Brain pericyte (primary cell): ENCODE data around the gene SUN5.

ENCODE experiments used
- DNase-seq: peaks from one replicate; pipeline ENCODE4 v3.0.0-alpha.2; 2012; ENCODE audit warnings: low read depth, low spot score

Gene SUN5

DNA sequence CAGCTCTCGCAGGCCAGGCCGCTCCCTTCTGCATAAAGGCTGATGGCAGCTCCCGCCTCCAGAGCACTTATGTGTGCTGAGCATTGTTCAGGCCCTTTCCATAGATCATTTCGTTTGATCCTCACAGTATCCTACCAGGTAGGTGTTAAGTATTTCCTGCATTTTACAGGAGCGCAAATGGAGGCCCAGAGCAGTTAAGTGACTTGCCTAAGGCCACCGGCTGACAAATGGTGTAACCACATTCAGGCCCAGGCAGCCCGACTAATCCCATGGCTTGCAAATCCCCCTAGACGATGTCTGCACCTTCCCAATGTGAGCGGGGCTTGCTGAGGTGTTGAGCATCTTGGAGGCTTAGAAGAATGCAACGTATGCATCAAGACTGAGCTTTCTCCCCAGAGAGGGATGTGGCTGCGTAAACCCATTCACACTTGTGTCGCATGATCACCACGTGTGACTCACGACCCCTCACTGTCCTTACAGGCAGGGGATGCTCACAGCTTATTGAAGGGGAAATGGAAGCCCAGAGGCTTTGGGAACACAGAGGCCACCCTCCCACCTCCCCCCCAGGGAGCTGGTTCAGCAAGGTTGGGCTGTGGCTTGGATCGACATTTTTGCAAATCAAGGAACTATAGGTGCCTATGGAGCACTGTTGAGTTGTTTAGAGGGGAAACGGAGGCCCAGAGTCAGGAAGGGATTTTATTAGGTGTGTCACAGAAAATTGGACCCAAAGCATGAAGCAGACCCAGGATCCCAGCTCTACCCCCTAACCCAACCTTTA is 10.3 kb upstream of the SUN5 start:
- DNase-seq = no peak

DNA sequence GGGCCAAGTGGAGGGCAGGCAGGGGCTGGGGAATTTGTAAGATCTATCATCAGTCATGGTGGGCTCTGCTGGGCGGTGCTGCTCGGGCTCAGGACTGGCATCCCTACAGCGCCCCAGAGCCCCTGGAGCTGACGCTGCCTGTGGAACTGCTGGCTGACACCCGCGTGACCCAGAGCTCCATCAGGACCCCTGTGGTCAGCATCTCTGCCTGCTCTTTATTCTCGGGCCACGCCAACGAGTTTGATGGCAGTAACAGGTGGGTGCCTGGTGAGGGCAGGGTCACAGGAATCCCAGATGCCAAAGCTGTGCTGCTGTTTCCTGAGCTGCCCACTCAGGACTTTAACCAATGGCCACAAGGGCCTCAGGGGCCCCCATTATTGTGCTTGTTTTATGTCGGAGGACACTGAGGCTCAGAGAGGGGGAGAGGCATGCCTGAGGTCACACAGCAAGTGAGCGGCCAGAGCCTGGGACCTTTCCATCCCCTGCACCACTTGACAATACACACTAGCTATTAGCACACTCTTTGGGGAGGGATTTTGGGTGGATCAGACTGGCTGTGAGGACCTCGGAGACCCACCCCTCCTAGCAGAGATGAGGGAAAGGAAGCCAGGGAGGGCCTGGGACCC is 9.6 kb upstream of the SUN5 start:
- no peak for DNase-seq

DNA sequence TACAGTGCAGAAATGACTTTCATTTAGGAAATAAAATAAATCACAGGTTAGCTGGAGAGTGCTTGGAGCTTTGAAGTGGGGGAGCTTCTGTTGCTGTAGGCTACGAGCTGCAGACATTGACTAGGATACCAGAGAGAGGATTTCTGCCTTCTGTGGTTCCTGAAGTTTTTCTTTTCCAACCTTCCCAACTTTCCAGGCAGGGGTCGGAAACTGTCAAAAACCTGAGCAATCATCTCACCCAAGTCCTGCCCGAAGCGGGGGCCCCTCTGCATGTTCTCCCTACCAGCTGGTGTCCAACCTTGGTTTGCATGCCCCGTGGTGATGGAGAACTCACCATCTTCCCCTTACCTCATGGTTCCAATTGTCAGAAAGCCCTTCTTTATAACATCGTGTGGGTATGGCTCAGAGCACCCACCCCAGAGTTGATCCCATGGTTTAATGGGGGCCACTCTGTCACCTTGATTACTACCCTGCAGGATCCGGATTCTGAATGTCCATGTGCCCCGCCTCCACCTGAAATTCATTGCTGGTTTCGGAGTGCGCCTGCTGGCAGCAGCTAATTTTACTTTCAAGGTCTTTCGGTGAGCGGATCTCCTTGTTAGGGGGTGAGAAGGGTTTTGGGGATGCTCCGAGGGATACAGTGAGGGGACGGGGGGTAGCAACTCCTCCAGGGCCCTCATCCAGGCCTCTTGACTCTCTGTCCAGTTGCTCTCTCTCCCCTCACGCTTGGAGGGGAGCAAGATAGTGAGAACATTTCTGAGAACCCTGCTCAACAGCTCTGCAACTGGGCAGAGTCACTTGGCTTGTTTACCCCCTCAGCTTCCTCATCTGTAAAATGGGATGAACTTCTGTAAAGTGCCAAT is 8.3 kb upstream of the SUN5 start:
- DNase-seq = no peak

DNA sequence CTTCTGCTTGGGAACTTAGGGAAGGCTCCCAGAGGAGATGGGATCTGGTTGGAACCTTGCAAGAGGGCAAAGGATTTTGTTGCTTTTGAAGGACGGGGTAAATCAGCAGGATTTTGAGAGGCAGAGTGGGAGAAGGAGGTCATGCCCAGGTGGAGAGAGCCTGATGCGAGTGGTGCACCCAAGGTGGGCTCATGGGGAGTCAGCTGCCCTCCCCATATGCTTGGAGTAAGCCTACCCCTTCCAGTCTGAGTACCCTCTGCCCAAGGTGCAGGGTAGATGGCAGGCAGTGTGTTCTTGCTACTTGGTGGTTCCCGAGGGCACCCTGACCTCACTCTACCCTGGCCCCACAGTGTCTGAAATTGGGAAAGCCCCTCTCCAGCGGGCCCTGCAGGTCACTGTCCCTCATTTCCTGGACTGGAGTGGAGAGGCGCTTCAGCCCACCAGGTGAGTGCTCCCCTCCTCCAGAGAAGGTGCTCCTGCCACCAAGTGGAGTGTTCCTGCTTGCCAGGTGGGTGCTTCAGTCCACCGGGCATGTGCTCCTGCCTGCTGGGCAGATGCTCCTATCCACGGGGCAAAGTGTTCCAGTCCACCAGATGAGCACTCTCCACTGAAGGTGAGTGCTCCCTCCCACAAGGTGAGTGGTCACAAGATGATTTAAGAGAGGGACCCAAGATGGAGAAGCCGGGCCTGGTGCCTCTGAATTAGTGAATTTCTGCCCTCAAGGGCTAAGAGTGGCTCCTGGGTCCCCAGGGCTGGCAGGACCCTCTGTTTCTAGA is 6.6 kb upstream of the SUN5 start:
- no peak for DNase-seq

DNA sequence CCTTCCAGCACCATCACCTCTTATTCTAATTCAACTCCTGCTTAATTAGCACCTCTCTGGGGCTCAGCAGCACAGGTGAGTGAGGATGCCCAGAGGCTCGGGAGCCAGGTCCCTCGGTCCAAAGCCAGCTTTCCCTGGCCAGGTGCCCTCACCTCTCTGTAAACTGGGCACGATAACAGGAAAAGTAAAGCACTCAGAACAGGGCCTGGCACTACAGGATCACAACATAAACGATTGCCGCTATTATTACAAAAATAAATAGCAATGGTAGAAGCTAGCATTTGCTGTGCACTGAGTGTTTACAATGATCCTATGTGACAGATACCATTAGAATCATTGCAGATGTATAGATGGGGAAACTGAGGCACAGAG is 5.9 kb upstream of the SUN5 start:
- DNase-seq = no peak

DNA sequence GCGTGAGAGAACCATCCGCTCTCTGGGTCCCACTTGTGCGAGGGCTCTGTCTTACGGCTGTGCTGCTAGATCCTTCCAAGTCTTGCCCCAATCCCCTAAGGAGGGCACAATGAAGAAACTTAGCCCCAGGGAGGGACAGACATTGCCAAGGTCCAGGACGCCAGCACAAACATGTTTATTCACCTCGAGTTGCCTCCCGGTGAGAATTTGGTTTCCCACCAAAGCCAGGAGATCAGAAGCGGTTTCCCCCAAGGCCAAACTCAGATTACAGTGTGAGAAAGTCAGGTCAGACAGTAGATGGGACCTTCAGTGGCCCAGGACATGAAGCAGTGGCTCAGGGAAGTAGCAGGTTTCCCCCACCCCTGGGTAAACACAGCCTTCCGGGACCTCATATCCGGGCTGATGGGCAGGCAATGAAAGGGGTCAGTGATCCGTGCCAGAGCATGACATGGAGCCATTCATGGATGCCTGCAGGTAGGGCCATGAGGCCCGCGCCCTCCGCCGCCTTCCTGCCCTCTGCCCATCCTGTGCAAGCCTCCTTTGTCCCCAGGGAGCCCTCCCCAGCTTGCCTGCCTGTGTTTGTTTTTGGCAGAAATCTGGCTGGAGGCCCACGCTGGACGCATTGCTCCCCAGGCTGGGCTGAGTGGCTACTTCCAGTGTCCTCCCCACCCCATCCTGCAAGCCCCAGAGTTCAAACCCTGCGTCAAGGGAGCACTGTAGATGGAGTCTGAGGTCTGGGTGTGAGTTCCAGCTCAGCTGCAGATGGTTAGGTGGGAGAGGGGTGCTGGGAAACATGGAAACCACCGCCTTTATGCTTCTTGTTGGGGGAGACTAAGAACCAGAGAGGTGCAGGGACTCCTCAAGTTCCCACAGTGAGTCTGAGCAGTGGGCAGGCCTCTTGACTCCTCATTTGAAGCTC is 5.2 kb upstream of the SUN5 start:
- no peak for DNase-seq

DNA sequence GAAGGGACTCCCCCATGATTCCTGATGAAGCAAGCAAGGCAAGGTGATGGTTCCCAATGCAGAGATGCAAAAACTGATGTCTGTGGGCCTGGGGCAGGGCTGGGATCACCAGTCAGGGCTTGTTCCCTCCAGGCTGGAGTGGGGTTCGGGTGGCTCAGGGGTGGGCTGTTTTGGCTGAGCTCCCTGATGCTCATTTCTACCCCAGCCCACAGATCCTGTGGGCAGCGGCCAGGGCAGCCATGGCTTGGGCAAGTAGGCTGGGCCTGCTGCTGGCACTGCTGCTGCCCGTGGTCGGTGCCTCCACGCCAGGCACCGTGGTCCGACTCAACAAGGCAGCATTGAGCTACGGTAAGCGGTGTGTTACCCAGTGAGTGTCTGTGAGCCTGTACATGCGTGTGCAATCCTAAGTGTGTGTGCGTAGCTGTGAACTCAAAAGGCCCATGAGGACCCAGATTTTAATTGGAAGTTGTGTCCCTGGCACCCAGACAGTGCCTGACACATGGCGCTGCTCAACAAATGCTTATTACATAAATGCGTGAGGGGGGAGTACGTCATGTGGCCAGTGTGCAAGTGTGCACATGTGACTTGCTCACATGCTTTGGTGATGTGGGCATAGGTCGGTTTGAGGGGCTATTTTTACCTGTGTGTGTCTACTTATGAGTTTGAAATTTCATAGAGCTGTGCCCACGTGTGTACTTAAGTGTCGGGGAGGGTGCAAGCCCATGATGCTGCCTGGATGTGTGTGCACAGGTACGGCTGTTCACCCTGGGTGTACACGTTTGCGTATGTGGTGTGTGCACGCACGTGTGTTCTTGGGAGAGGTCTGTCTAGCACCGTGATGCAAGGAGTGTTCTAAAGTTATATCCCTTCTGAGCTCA is 4.3 kb upstream of the SUN5 start:
- no peak for DNase-seq

DNA sequence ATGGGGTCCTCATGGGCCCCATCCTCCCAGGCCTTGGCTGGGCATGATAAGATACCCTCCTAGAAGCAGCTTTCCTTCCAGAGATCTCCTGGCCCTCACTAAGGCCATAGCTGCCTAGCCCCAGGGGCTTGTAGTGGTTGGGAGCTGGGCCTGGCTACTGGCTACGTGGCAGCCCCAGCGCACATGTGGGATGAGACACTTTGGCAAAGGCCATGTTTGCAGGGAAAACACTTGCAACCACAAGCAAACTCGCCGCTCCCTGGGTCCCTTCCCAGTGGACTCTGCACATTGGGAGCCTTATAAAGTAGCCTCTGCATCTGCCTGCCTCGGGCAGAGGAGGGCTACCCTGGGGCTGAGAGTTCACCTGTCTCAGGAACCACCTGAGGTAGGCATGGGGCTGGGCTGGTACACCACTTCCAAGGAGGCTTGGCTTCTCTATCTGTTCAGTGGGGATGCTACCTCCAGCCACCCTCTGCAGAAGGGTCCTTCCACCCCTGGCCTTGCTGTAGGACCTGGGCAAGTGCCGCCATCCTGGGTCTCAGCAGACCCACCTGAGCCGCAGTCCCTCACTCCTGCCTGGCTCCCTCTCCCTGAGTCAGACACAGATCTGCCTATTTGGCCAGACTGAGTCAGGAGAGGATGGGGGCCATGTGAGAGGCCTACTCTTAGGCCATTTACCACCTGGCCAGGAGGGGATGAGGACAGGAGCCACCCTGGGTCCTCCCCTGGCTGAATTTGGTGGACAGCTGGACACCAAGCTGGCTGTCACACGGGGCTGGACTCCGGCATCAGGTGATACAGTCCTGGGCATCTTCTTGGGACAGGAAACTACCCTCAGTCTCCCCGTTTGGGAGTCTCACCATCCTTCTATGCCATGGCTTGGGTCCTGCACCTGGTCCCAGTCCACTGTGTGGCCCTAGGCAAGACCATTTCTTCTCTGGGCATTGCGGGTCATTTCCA is 3.4 kb upstream of the SUN5 start, which contains the start of gene BPIFB2:
BPIFB2 (plus strand) TSS at position 329 of the 960 bp plus-strand sequence. CDS start 871 bp downstream, outside the sequence.
- DNase-seq = no peak

DNA sequence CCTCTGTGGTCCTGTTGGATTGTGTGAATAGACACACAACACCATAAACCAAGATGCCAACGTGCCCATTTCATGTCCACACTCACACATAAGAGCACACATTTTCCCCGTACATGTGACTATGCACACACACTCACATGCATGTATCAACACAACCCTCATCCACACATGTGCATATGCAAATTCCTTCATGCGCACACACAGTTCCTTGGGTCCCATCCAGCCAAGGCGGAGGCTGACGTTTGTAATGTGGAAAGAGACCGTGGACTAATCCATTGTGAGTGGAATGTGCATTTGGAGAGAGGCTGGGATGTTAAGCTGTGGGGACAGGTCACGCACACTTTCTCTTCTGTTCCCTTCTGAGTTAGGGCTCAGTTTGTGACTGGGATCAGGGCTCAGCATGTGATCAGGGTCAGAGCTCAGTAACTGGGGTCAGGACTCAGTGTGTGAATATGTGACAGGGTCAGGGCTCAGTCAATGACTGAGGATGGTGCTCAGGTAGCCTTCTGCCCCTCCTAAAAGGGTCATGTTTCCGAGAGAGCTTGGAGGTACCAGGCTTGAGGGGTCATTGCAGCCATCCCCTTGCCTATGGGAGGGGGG is 2.6 kb upstream of the SUN5 start:
- no peak for DNase-seq

DNA sequence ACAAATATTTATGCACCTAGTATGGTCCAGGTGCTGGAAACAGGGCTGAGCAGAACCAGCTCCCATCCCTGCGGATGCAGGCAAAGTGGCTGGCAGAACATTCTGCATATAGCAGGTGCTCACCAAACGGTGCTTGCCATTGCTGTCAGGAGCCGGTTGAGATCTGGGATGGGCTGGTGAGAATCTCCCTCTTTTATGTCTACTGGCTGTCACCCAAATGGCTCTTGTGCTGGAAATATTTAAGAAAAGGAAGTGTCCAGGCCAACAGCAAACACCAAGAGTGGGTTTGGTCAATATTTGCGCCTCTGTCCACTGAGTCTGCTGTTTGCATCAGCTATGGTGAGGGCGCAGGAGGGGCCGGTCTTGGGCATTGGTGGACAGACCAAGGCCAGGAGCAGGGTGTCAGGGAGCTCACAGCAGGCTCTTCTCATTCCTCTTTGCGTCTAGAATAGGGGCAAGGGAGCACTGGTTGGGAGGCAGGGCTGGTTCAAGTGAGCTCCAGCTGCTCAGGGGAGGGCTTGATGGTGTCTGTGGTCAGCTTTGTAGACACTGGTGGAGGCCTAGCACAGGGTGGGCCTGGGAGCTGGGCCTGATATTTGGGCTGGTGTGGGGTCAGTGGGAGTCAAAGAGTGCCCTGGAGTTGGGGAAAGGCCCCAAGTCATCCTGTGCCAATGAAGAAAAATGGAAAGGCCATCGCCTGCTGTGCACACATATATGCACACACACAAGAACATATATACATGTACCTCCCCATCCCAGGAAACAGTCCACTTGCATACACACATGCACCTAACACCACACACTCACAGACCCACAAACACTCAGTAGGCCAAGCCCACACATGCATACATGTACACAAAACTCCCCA is 1.9 kb upstream of the SUN5 start:
- DNase-seq = no peak

DNA sequence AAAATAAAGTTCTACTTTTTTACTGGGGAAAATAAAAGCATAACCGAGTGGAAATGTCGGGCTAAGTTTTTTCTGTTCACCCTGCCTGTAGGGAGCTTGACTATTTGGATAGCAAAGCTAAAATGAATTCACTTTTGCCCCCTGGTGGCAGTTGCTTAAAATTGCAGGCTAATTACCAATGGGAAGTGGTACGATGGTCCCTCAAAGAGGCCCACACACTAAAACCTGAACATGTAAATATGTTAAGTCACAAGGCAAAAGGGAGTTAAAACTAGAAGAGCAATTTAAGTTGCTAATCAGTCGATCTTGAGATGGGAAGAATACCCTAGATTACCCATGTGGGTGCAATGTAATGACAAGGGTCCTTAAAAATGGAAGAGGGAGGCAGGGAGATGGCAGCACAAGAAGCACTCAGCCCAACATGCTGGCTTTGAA is 916 bp upstream of the SUN5 start:
- no peak for DNase-seq

DNA sequence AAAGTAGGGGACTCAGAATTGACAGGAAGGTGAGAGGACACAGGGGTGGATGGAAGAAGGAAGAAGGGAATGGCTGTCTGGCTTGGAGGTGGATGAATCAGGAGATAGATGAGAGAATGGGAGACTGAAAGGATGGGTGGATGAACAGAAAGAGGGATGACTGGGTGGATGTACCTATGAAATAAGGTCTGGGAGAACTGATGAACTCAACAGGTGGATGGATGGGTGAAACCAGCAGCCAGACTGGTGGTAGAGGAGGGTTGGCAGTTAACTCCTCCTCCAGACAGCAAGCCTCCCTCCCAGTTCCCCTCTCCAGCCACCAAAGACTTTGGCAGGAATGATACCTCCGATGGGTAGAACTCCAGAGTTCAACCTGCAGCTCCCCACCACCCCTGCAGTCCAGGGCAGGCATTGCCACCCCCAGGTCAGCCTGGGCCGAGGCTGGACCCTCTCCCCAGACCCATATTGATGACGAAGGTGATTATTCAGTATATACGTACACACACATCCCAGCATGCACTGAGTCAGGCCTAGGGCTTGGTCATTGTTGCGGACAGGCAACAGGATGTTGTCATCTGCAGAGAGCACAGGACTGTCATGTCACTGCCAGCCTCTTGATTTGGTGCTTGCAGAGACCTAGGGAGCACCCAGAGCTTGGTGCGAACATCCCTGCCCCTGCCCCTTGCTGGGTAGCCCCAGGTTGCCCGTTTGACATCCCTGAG is 2.0 kb downstream of the SUN5 start:
- DNase-seq = no peak

DNA sequence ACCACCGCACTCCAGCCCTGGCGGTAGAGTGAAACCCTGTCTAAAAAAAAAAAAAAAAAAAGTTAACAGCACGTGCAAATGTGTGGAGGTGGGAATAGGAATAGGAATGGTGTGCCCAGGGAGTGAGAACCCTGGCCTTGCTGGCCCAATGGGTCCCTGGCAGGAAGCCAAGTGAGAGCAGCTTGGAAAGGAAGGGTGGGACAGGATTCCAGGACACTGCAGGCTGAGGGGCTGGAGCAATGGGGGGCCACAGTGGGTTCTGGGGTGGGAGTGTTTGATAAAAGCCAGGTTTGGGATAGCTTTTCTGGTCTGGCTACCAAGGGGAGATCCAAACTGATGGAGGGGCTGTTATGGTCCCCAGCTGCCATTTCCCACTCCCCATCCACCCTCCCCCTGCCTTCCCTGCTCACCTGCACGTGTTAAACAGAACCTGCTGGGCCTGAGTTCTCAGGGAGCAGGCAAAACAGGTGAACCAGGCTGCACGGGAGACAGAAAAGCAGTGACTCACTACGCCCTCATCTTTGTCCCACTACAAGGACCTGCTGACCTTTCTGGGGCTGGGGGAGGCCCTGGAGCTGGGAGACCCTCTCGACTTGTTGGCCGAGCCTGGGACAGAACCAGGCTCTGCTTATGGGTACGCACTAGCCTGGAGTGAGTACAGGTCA is 3.3 kb downstream of the SUN5 start:
- DNase-seq = no peak

DNA sequence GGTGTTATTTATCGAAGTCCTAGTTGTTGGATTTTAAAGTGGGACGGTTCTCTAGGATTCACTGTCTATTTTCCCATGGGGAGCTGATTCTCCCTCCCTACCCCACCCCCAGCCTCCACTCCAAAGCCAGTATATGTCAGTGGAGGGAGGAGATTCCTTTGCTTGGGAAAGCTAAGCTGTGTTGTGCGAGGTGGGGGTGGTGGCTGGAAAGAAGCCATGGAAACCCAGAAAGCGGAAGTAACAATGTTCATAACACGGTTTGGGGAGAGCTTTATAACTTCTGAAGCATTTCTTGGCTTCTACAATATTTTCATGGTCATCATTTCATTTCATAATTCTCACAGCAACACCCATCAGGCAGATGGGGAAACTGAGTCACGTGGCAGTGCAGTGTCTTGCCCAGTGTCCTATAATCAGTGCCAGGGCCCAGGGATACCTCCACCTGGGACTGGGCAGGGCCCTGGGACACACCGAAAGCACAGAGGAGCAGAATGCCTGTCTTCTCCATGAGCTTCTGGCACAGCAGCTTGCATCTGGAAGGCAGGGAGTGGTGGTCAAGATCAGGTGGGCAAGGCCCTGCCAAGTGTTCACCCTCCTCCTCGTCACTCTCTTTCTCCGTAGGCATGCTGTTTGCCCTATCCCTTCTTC is 4.5 kb downstream of the SUN5 start:
- no peak for DNase-seq

DNA sequence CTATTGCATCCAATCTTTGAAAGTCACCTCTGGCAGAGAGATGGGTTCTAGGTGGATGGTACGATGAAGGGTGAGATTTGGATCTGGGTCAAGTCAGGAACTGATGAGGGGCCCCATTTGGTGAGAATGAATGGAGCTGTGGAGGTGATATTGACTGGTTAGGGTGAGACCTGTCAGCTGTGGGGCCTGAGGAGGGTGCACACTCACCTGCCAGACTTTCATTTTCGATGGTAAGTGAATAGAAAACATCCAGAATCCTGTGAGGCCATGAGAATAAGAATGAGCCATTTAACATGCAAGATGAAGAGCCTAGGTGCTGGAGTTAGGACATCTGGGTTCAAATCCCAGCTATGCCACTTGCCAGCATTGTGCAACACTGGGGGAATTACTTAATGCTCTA is 6.8 kb downstream of the SUN5 start:
- no peak for DNase-seq
